ENCODE data around the gene TOLLIP.
"Not testable (repeated sequence)": the region's sequence is repeated elsewhere in the genome, so short reads cannot be mapped to it uniquely, and the experiment has no call there.

Gene TOLLIP

GRCh38 chr11:1280116-1281035, 29.1 kb downstream of the TOLLIP start:
- DNase-seq: no peak

DNA sequence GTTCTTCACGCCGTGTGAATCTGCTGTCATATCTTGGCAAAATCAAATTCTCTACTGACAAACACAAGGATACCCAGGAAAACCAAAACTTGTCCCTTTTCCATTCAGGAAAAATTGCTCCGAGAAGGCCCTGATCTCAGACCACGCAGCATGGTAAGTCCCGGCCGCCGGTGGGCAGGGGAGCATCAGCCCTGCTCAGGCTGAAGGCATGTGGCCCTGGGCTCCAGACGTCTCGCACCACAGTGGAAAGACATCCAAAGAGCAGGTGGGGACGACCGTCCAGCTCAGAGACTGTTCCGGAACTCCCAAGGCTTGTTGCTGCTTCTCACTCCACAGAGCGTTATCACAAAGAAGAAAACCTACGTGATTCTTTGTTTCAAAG, 29.8 kb downstream of the TOLLIP start:
- DNase-seq: no peak

DNA sequence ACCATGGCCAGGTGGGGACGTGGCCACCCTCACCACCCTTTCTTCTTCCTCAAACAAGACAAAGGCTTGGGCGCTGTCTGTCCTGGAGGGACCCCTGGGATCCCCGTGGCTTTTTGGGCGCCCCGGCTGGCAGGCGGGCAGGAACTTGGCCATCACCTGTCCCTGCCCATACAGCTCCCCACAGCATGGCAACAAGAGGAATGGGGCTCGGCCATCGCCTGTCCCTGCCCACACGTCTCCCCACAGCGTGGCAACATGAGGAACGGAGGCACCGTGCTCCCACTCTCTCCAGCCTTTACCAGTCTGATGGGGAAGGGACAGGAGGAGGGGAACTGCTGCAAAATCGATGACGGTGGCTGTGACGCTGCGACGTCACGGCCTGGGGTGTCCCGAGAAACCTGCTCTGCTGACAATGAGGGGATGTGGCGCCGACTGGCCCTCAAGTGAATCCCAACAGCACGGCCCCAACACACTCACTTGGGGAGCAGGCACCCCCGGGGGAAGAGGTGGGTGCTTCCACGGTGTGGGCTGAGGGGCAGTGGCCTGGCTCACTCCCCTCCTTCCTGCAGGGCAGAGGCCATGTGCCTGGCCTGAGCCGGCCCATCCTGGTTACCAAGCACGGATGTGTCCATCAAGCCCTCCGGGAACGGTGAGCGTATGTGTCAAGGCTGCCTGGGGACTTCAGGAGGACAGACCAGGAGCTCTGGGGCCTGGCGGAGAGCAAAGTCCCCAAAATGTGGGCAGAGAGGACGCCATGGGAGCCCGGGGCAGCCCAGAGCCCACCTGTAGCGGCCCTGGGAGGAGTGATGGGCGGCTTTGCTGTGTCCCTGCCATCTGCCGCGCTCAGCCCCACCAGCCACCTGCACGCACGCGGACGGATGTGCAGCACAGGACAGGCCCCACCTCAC, 30.4 kb downstream of the TOLLIP start:
- no peak for DNase-seq

GRCh38 chr11:1277936-1278512, 31.4 kb downstream of the TOLLIP start:
- DNase-seq: no peak

GRCh38 chr11:1276866-1277615, 32.4 kb downstream of the TOLLIP start:
- DNase-seq: no peak

GRCh38 chr11:1276041-1276790, 33.2 kb downstream of the TOLLIP start:
- no peak for DNase-seq

DNA sequence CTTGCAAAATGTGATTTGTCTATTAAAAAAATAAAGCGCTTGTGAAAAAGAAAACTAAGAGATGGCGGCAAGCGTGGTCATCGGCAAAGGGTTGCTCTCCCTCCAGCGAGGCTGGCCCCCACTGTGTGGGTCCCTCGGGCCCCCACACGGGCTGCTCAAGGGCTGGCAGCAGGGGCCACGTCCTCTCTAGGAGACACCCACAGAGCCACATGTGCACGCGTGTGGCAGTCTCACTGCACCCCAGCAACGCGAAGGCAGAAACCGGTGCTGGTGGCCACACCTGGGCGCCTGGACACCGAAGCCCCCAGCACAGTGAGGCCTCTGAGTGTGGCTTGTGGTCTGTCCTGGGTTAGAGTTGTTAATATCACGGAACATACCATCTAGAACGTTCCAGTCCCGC, 34.4 kb downstream of the TOLLIP start:
- no peak for DNase-seq

DNA sequence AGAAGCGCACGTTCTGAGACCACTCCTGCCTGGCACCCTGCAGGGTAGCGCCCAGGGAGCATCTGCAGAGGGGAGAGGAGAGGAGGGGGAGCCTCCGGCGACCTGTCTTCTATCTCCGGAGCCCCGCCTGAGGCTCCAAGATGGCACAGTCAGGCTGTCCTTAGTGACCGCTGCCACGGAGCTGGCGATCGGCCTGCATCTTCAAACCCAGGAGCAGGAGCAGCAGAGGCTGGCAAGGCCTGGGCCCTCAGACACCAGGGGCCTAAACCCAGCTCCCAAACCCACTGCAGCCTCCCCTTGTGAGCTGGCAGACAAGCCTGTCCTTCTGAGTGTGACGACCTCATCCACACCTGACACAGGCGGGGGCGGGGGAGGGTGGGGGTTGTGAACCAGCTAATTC, 34.9 kb downstream of the TOLLIP start:
- no peak for DNase-seq

- DNase-seq: no peak
These were observed 36.9 kb downstream of the TOLLIP start for GRCh38 chr11:1272531-1272930.

GRCh38 chr11:1271927-1272326, 37.5 kb downstream of the TOLLIP start:
- DNase-seq: no peak

DNA sequence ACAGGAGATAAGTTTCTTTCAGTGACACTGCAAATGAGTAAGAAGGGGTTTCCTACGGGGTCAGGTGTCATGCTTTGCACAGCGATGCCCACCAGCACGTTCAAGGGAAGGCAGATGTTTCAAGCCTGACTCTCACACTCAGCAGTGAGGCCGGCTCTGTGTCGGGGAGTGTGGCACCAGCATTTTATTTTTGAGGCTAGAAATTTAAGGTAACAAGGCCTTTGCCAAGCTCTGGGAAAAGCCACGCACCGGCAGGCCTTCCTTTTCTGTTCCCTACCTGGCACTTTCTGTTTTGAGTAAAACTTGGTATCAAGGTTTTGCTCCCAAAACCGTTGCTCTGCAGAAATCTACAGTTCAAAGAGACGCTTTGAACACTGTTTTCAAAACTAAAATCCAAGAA, 38.0 kb downstream of the TOLLIP start:
- DNase-seq: no peak

DNA sequence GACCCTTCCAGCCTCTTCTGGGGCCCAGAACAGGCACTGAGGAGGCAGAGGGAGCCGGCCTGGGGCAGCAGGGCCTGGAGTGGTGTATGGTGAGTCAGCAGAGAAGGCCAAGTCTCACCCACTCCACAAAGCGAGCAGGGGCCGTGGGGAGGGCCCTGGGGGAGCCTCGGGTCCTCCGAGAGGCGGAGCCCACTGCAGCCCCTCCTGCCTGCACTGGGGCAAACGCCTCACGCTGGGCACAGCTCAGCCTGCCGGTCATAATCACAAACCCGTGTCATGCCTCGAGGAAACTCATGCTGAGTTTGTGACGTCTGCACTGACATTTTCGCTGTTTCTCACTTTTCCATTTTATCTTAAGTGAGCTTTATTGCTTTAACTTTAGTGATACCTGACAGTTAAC, 38.4 kb downstream of the TOLLIP start:
- DNase-seq: peak; percentile 58

DNA sequence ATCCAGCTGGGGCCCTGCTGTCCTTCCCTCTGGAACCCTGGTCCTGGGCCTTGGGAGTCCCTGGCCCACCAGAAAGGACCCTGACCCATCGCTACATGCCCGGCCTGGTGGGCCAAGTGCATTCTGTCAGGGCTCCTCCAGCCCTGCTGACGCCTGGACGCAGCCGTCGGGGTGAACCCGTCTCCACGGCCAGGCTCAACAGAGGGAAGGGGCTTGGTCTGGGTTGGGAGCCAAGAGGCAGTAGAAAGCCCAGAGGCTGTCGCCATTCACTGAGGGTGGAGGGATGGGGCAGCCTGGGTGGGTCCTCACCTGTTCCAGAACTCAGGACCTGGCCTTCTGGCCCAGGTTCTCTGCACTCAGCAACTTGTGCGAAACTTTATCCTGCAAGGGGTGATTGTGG, 39.0 kb downstream of the TOLLIP start:
- no peak for DNase-seq

DNA sequence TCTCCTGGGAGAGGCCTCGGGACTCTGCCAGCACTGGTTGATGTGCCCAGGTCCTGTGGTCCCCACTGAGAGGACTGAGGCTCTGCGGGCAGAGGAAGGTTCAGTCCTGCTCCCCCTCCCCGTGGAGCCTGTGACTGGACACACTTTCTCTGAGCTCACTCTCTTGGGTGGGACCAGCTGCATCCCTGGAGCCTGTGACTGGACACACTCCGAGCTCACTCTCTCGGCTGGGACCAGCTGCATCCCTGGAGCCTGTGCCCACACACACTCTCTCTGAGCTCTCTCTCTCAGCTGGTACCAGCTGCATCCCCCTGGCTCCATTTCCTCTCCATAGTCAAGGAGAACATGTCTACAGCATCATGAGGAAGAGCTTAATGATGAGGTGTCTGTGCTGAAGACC, 39.5 kb downstream of the TOLLIP start:
- DNase-seq: peak; percentile 24

- no peak for DNase-seq
These were observed 41.9 kb downstream of the TOLLIP start for GRCh38 chr11:1267441-1268100.

GRCh38 chr11:1266976-1267375, 42.5 kb downstream of the TOLLIP start:
- not testable (repeated sequence) for DNase-seq

GRCh38 chr11:1265480-1265879, 44.0 kb downstream of the TOLLIP start:
- not testable (repeated sequence) for DNase-seq

- peak; percentile 58 for DNase-seq
These were observed 45.0 kb downstream of the TOLLIP start for GRCh38 chr11:1264444-1264843.

DNA sequence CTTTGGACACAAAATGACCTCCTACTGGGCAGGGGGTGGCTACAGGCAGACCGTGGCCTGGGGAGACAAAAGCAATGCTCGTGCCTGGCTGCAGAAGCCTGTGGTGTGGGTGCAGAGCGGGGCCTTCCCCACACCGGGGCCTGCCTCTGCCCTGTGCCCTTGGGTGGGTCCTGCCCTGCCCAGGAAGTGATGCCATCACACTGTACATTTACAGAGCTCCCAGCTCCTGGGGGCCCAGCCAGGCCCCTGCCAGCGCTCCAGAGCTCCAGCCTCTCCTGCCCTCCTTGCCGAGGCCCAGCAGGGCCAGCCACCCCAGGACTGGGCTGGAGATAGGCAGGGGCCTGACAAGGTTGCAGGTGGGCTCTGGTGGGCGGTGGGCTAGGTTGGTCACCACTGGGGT, 46.4 kb downstream of the TOLLIP start:
- no peak for DNase-seq

DNA sequence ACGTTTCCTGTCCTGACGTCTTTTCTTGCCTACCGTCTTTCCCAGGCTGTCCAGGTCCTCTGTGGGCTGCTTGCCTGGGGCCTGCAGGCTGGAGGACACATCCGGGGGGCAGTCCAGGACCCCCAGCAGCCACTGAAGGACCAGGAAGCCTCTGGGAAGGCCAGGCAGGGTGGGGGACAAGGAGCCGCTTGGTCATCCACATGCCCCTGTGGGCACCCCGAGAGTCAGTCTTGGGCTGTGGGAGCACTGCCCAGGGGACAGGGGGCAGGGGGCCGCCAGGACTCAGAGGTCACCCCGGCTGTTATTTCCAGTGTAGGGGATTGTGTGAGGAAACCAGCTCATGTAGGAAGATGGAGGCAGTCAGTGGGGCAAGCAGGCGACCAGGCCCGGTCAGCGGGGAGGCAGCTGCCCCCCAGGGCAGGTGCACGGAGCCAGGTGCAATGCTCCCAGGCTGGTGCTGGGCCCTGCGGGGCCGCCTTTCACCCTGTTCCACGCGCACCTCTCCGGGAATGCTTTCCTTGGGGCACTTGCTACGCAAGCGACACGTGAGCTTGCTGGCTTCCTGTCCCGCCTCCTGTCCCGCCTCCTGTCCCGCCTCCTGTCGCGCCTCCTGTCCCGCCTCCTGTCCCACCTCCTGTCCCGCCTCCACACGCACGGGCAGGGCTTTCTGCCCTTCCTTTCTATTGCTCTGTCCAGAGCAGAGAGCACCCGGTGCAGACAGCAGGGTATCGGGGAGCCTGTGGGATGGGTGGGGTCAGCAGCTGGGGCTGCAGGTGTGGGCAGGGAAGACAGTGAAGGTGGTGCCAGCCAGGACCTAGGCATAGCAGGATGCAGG, 47.0 kb downstream of the TOLLIP start:
- peak; percentile 95 for DNase-seq
